HEK293 (cell line): Measurements from ENCODE around the gene ARMC7.

Experiments
- GLI4 ChIP-seq: fragments of 450-650 bp; formaldehyde crosslinking; IDR thresholded peaks from 2 replicates; pipeline ENCODE4 v1.5.1; 2016; ENCODE audit warnings: missing biosample characterization, missing genetic modification characterization
- IKZF3 ChIP-seq: fragments of 450-650 bp; IDR thresholded peaks from 2 replicates; pipeline ENCODE4 v1.5.0; 2018; ENCODE audit warnings: missing biosample characterization, mild to moderate bottlenecking, missing genetic modification characterization, moderate library complexity
- OSR2 ChIP-seq: fragments of 450-650 bp; formaldehyde crosslinking; IDR thresholded peaks from 2 replicates; pipeline ENCODE4 v1.5.1; 2016; ENCODE audit warnings: missing biosample characterization, missing genetic modification characterization
- TRIM28 ChIP-seq: IDR thresholded peaks from 2 replicates; pipeline ENCODE4 v1.6.1; 2011; ENCODE audit warnings: low read length, control low read depth, borderline replicate concordance
- WT1 ChIP-seq: fragments of 450-650 bp; formaldehyde crosslinking; IDR thresholded peaks from 2 replicates; pipeline ENCODE4 v1.5.1; 2016; ENCODE audit warnings: missing biosample characterization, missing genetic modification characterization
- ZIC2 ChIP-seq: fragments of 450-650 bp; formaldehyde crosslinking; IDR thresholded peaks from 2 replicates; pipeline ENCODE4 v1.5.1; 2016; ENCODE audit warnings: missing biosample characterization, missing genetic modification characterization
- ZNF157 ChIP-seq: fragments of 450-650 bp; formaldehyde crosslinking; IDR thresholded peaks from 2 replicates; pipeline ENCODE4 v1.5.1; 2016; ENCODE audit warnings: missing biosample characterization, missing genetic modification characterization
- ZNF175 ChIP-seq: fragments of 450-650 bp; formaldehyde crosslinking; IDR thresholded peaks from 2 replicates; pipeline ENCODE4 v1.5.1; 2016; ENCODE audit warnings: missing biosample characterization, missing genetic modification characterization
- ZNF223 ChIP-seq: fragments of 450-650 bp; formaldehyde crosslinking; IDR thresholded peaks from 2 replicates; pipeline ENCODE4 v1.5.1; 2016; ENCODE audit warnings: missing biosample characterization, missing genetic modification characterization
- ZNF239 ChIP-seq: fragments of 450-650 bp; formaldehyde crosslinking; IDR thresholded peaks from 2 replicates; pipeline ENCODE4 v1.5.1; 2016; ENCODE audit warnings: missing biosample characterization, missing genetic modification characterization
- ZNF521 ChIP-seq: fragments of 450-650 bp; formaldehyde crosslinking; IDR thresholded peaks from 2 replicates; pipeline ENCODE4 v1.5.1; 2017; ENCODE audit warnings: missing biosample characterization, mild to moderate bottlenecking, missing genetic modification characterization
- ZNF549 ChIP-seq: fragments of 450-650 bp; IDR thresholded peaks from 2 replicates; pipeline ENCODE4 v1.5.1; 2018; ENCODE audit warnings: missing biosample characterization, missing genetic modification characterization, mild to moderate bottlenecking, inconsistent platforms, moderate library complexity
- ZNF561 ChIP-seq: fragments of 450-650 bp; IDR thresholded peaks from 2 replicates; pipeline ENCODE4 v1.5.1; 2018; ENCODE audit warnings: missing biosample characterization, missing genetic modification characterization, borderline replicate concordance
- ZNF596 ChIP-seq: fragments of 450-650 bp; IDR thresholded peaks from 2 replicates; pipeline ENCODE4 v1.5.0; 2018; ENCODE audit warnings: missing biosample characterization, mild to moderate bottlenecking, missing genetic modification characterization, moderate library complexity
- ZNF677 ChIP-seq: fragments of 450-650 bp; IDR thresholded peaks from 2 replicates; pipeline ENCODE4 v1.5.0; 2018; ENCODE audit warnings: missing biosample characterization, mild to moderate bottlenecking, missing genetic modification characterization, moderate library complexity
- ZNF701 ChIP-seq: fragments of 450-650 bp; formaldehyde crosslinking; IDR thresholded peaks from 2 replicates; pipeline ENCODE4 v1.5.1; 2016; ENCODE audit warnings: missing biosample characterization, missing genetic modification characterization
- ZNF747 ChIP-seq: fragments of 450-650 bp; formaldehyde crosslinking; IDR thresholded peaks from 2 replicates; pipeline ENCODE4 v1.5.1; 2016; ENCODE audit warnings: missing biosample characterization, missing genetic modification characterization
- ZNF76 ChIP-seq: fragments of 450-650 bp; formaldehyde crosslinking; IDR thresholded peaks from 2 replicates; pipeline ENCODE4; 2016; ENCODE audit warnings: low read depth, missing biosample characterization, missing genetic modification characterization, borderline replicate concordance
- ZNF777 ChIP-seq: fragments of 450-650 bp; formaldehyde crosslinking; IDR thresholded peaks from 2 replicates; pipeline ENCODE4 v1.5.1; 2017; ENCODE audit warnings: missing biosample characterization, missing genetic modification characterization, borderline replicate concordance
- ZXDB ChIP-seq: fragments of 450-650 bp; formaldehyde crosslinking; IDR thresholded peaks from 2 replicates; pipeline ENCODE4 v1.5.1; 2016; ENCODE audit warnings: missing biosample characterization, missing genetic modification characterization
- TF ChIP-seq, protein P1 (sequence below): fragments of 450-650 bp; formaldehyde crosslinking; IDR thresholded peaks from 2 replicates; pipeline ENCODE4 v1.5.1; 2016; ENCODE audit warnings: missing biosample characterization, missing genetic modification characterization
- TF ChIP-seq, protein P2 (sequence below): fragments of 450-650 bp; formaldehyde crosslinking; IDR thresholded peaks from 2 replicates; pipeline ENCODE4 v1.5.1; 2016; ENCODE audit warnings: missing biosample characterization, missing genetic modification characterization
- TF ChIP-seq, protein P3 (sequence below): fragments of 450-650 bp; formaldehyde crosslinking; IDR thresholded peaks from 2 replicates; pipeline ENCODE4 v1.5.0; 2017; ENCODE audit warnings: missing biosample characterization, missing genetic modification characterization, borderline replicate concordance
- TF ChIP-seq, protein P4 (sequence below): fragments of 450-650 bp; formaldehyde crosslinking; IDR thresholded peaks from 2 replicates; pipeline ENCODE4 v1.5.1; 2016; ENCODE audit warnings: missing biosample characterization, missing genetic modification characterization
- TF ChIP-seq, protein P5 (sequence below): fragments of 450-650 bp; formaldehyde crosslinking; IDR thresholded peaks from 2 replicates; pipeline ENCODE4 v1.5.1; 2016; ENCODE audit warnings: missing biosample characterization, missing genetic modification characterization
- TF ChIP-seq, protein P6 (sequence below): fragments of 450-650 bp; formaldehyde crosslinking; IDR thresholded peaks from 2 replicates; pipeline ENCODE4 v1.5.1; 2017; ENCODE audit warnings: missing biosample characterization, missing genetic modification characterization

The ARMC7 gene

DNA sequence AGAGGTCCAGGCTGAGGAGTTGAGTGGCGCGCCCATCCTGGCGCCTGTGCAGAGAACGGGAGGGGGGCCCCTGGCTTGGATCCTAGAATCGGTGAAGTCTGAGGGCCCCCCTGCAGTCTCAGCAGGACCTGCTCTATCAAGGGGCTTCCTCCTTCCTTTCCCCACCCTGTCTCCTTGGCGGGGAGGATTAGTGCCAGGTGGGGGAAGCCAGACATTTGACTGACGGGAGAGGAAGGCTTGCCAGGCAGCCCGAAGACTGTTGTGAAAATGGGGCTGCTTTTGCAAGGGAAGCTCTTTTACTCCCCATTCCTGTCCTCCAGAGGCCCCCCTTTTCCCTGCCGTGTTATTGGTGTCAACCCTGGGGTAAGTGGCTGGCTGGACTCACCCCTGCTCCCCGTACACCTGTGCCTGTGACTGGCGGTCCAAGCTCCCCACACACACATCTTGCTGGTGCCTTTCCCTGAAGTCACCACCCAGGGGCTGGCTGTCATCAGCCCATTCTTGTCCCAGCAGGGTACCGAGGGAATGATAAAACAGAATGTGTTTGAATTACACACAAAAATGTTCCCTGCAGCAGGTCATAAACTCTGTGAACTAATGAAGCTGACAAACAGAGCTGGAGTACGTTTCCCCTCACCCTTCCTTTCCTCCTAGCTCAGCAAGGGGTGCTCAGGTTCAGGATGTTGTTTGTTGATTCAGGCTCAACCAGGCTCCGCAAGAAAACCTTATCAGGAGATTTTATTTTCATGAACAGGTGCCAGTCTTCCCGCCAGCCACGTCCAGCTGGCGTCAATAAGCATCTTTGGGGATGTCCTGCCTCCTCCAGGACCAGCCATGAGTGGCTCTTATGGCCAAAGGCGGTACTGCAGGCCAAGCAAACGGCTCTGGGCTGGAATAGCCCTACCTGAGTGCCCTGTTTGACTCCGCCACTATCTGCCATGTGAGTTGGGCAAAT lies 4.4 kb upstream of the ARMC7 start (continued):
- TF ChIP-seq ZNF596 (tag by site-specific recombination) = peak; percentile 67
- TF ChIP-seq ZIC2 (tag by site-specific recombination) = peak; percentile 100
- peak; percentile 23; the same call in 1 of the 2 replicates for TF ChIP-seq ZNF701 (tag by site-specific recombination)
- TF ChIP-seq, protein P1, sequence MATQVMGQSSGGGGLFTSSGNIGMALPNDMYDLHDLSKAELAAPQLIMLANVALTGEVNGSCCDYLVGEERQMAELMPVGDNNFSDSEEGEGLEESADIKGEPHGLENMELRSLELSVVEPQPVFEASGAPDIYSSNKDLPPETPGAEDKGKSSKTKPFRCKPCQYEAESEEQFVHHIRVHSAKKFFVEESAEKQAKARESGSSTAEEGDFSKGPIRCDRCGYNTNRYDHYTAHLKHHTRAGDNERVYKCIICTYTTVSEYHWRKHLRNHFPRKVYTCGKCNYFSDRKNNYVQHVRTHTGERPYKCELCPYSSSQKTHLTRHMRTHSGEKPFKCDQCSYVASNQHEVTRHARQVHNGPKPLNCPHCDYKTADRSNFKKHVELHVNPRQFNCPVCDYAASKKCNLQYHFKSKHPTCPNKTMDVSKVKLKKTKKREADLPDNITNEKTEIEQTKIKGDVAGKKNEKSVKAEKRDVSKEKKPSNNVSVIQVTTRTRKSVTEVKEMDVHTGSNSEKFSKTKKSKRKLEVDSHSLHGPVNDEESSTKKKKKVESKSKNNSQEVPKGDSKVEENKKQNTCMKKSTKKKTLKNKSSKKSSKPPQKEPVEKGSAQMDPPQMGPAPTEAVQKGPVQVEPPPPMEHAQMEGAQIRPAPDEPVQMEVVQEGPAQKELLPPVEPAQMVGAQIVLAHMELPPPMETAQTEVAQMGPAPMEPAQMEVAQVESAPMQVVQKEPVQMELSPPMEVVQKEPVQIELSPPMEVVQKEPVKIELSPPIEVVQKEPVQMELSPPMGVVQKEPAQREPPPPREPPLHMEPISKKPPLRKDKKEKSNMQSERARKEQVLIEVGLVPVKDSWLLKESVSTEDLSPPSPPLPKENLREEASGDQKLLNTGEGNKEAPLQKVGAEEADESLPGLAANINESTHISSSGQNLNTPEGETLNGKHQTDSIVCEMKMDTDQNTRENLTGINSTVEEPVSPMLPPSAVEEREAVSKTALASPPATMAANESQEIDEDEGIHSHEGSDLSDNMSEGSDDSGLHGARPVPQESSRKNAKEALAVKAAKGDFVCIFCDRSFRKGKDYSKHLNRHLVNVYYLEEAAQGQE (tag by site-specific recombination) = no peak
- TF ChIP-seq, protein P2, sequence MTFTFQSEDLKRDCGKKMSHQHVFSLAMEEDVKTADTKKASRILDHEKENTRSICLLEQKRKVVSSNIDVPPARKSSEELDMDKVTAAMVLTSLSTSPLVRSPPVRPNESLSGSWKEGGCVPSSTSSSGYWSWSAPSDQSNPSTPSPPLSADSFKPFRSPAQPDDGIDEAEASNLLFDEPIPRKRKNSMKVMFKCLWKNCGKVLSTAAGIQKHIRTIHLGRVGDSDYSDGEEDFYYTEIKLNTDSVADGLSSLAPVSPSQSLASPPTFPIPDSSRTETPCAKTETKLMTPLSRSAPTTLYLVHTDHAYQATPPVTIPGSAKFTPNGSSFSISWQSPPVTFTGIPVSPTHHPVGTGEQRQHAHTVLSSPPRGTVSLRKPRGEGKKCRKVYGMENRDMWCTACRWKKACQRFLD (tag by site-specific recombination) = no peak
- TF ChIP-seq ZNF521 = no peak
- TF ChIP-seq ZNF747 (tag by site-specific recombination) = no peak
- peak; percentile 72 for TF ChIP-seq WT1 (tag by site-specific recombination)
- no peak for TF ChIP-seq ZNF223 (tag by site-specific recombination)
- no peak for TF ChIP-seq ZNF677 (tag by site-specific recombination)
- no peak for TF ChIP-seq ZNF549
- no peak for TF ChIP-seq ZNF239 (tag by site-specific recombination)
- TF ChIP-seq, protein P3, sequence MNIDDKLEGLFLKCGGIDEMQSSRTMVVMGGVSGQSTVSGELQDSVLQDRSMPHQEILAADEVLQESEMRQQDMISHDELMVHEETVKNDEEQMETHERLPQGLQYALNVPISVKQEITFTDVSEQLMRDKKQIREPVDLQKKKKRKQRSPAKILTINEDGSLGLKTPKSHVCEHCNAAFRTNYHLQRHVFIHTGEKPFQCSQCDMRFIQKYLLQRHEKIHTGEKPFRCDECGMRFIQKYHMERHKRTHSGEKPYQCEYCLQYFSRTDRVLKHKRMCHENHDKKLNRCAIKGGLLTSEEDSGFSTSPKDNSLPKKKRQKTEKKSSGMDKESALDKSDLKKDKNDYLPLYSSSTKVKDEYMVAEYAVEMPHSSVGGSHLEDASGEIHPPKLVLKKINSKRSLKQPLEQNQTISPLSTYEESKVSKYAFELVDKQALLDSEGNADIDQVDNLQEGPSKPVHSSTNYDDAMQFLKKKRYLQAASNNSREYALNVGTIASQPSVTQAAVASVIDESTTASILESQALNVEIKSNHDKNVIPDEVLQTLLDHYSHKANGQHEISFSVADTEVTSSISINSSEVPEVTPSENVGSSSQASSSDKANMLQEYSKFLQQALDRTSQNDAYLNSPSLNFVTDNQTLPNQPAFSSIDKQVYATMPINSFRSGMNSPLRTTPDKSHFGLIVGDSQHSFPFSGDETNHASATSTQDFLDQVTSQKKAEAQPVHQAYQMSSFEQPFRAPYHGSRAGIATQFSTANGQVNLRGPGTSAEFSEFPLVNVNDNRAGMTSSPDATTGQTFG (tag by site-specific recombination) = no peak
- TF ChIP-seq ZNF157 (tag by site-specific recombination) = no peak
- peak; percentile 96 for TF ChIP-seq TRIM28
- 0 out of 2 replicates have a peak, but pooled peaks have one; percentile 39 for TF ChIP-seq ZNF76 (tag by site-specific recombination)
- TF ChIP-seq ZNF175 (tag by site-specific recombination) = no peak
- TF ChIP-seq, protein P4, sequence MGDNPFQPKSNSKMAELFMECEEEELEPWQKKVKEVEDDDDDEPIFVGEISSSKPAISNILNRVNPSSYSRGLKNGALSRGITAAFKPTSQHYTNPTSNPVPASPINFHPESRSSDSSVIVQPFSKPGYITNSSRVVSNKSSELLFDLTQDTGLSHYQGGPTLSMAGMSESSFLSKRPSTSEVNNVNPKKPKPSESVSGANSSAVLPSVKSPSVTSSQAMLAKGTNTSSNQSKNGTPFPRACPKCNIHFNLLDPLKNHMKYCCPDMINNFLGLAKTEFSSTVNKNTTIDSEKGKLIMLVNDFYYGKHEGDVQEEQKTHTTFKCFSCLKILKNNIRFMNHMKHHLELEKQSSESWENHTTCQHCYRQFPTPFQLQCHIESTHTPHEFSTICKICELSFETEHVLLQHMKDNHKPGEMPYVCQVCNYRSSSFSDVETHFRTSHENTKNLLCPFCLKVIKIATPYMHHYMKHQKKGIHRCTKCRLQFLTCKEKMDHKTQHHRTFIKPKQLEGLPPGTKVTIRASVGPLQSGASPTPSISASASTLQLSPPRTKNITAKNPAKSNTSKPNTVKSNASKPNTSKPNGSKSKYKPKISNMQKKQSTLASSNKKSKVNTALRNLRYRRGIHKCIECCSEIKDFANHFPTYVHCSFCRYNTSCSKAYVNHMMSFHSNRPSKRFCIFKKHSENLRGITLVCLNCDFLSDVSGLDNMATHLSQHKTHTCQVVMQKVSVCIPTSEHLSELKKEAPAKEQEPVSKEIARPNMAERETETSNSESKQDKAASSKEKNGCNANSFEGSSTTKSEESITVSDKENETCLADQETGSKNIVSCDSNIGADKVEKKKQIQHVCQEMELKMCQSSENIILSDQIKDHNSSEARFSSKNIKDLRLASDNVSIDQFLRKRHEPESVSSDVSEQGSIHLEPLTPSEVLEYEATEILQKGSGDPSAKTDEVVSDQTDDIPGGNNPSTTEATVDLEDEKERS (tag by site-specific recombination) = no peak
- TF ChIP-seq IKZF3 (tag by site-specific recombination) = peak; percentile 92
- TF ChIP-seq OSR2 (tag by site-specific recombination) = peak; percentile 93
- TF ChIP-seq, protein P5, sequence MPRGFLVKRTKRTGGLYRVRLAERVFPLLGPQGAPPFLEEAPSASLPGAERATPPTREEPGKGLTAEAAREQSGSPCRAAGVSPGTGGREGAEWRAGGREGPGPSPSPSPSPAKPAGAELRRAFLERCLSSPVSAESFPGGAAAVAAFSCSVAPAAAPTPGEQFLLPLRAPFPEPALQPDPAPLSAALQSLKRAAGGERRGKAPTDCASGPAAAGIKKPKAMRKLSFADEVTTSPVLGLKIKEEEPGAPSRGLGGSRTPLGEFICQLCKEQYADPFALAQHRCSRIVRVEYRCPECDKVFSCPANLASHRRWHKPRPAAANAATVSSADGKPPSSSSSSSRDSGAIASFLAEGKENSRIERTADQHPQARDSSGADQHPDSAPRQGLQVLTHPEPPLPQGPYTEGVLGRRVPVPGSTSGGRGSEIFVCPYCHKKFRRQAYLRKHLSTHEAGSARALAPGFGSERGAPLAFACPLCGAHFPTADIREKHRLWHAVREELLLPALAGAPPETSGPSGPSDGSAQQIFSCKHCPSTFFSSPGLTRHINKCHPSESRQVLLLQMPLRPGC (tag by site-specific recombination) = peak; percentile 79
- TF ChIP-seq GLI4 (tag by site-specific recombination) = no peak
- TF ChIP-seq ZNF561 = peak; percentile 91
- peak; percentile 90 for TF ChIP-seq ZXDB (tag by site-specific recombination)
- no peak for TF ChIP-seq ZNF777 (tag by site-specific recombination)
- TF ChIP-seq, protein P6, sequence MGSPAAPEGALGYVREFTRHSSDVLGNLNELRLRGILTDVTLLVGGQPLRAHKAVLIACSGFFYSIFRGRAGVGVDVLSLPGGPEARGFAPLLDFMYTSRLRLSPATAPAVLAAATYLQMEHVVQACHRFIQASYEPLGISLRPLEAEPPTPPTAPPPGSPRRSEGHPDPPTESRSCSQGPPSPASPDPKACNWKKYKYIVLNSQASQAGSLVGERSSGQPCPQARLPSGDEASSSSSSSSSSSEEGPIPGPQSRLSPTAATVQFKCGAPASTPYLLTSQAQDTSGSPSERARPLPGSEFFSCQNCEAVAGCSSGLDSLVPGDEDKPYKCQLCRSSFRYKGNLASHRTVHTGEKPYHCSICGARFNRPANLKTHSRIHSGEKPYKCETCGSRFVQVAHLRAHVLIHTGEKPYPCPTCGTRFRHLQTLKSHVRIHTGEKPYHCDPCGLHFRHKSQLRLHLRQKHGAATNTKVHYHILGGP (tag by site-specific recombination) = no peak
